ENCODE measurements around the gene ZNF256.

Gene ZNF256

DNA sequence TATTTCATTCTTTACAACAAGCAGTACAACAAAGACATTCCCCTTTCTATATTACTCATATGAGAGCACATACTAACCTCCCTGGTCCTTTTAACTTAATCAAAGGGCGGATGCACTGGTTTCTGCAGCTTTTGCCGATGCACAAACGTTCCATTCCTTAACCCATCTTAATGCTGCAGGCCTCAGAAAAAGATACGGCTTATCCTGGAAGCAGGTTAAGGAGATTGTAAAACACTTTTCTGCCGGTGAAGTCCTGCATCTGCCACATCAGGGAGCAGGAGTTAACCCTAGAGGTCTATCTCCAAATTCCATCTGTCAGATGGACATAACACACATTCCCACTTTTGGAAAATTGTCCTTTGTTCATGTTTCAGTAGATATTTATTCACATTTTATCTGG lies 47.2 kb downstream of the ZNF256 start:
- no peak for DNase-seq

All from nucleus accumbens (tissue), 56 donors.